ENCODE results near the gene ARSB.
A peak's percentile ranks its signal among the peaks of the same experiment; 100 is the strongest.
"Not testable (repeated sequence)": the region's sequence is repeated elsewhere in the genome, so short reads cannot be mapped to it uniquely, and the experiment has no call there.

The ARSB gene

DNA sequence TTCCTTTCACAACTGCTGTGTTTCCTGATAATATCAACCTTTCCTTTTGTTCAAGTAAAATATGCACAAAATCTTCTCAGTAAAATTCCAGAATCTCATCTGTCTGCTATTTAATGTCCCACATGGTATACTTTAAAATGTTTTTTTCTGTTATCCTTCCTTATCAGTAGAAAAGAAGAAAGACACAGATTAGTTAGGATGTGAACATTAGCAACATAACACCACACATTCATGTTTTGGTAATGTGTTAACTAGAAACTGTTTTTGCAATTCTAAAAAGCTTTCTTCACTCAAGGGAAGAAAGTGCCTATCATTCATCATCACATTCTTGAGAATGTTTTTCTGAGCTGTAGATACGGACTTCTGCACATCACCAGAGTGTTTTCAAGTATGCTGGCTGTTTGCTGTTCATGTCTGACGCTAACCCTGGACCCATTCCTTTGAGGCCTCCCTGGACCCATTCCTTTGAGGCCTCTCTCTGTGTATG lies 10.5 kb upstream of the ARSB start:
- no peak for DNase-seq (ENCODE audit: low read depth in 2 of 2)

DNA sequence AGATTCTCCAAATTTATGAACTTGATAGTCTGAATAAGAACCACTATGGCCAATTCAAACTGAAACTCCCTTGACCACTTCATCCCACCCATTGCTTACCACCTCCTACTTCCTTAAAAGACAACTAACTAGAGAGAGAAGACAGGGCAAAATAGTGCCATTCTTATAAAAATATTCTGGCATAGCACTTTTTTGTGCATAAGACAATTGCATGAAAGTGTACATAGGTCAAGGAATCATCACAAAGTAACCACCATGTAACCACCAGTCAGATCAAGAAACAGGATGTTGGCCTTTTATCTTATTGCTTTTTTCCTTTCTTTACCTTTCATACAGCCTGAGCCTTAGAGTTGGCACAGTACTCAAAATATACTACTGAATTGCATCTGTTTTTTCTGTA lies 8.1 kb upstream of the ARSB start:
- no peak for DNase-seq (ENCODE audit: low read depth in 2 of 2)

DNA sequence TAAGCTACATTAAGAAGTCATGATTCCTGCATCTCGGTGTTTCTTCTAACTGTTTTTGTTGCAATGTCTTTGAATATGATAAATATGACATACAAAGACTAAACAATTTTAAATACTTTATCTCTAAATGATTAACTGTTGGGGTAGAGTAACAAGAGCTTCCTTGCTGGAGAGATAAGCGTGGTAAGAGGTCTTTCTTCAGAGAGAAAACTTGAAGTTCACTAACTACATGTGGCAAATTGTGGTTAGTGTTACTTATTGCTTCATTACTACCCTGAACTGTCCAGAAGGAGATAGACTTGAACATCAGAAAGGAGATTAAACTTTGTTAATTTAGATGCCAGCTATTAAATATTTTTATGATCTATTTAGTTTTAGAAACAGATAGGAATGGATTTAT lies 7.0 kb upstream of the ARSB start:
- no peak for DNase-seq (ENCODE audit: low read depth in 2 of 2)

DNA sequence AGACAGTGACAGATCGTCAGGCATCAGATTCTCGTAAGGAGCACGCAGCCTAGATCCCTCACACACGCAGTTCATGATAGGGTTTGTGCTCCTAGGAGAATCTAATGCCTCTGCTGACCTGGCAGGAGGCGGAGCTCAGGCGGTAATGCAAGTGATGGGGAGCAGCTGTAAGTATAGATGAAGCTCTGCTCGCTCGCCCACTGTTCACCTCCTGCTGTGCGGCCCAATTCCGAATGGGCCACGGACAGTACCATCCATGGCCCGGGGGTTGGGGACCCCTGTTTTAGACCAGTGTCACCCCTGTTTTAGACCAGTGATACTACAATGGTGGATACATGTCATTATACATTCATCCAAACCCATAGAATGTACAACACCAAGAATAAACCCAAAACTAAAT lies 4.0 kb upstream of the ARSB start:
- no peak for DNase-seq (ENCODE audit: low read depth in 2 of 2)

DNA sequence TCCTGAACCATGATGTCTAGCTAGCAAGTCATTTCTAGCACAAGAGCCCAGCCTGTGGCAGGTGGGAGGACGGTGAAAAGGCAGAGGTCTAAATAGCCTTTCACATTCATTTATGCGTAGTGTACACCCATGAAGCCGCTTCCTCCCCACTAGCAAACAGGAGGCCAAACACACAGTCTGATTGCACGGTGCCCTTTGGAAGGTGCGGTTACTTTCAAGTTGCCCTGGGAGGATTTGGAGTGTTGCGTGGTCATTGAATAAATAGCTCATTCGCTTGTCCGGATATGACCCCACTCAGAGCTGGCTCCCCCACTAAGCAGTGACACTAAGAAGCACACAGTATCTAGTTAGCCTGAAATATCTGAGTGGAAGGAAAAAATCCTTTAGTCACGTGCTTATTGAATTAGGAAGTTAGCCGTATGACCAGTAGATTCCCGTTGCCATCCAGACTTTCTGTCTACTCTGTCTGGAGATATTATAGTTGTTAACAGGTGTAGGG lies 664 bp upstream of the ARSB start:
- peak; percentile 21 to 43 for DNase-seq (ENCODE audit: low read depth in 2 of 2)

DNA sequence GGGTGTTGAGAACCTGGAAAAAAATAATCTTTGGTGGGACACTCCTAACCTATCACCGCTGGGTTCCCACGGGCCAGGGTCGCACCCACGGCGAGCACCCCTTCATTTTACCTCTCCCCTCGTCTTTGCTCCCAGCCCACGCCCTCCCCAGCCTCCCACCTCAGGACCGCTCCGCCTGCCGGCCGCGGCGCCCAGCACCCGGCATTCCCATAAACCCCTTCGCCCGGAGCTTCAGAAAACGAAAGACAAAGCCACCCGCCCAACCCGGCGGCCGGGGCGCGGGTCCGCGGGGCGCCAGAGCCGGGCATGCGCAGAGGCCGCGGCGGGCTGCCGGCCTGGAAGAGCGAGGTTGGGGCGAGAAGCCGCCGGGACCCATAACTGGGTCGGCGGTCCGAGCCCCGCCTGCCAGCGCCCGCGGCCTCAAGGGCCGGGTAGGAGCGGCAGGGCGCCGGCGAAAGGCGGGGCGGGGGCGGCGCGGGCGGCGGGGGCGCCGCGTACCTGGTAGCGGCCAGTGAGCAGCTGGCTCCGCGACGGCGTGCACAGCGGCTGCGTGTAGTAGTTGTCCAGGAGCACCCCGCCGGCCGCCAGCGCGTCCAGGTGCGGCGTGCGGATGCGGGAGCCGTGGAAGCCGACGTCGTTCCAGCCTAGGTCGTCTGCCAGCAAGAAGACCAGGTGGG lies 533 bp downstream of the ARSB start:
- peak; percentile 68 to 73 for DNase-seq (ENCODE audit: low read depth in 2 of 2)

DNA sequence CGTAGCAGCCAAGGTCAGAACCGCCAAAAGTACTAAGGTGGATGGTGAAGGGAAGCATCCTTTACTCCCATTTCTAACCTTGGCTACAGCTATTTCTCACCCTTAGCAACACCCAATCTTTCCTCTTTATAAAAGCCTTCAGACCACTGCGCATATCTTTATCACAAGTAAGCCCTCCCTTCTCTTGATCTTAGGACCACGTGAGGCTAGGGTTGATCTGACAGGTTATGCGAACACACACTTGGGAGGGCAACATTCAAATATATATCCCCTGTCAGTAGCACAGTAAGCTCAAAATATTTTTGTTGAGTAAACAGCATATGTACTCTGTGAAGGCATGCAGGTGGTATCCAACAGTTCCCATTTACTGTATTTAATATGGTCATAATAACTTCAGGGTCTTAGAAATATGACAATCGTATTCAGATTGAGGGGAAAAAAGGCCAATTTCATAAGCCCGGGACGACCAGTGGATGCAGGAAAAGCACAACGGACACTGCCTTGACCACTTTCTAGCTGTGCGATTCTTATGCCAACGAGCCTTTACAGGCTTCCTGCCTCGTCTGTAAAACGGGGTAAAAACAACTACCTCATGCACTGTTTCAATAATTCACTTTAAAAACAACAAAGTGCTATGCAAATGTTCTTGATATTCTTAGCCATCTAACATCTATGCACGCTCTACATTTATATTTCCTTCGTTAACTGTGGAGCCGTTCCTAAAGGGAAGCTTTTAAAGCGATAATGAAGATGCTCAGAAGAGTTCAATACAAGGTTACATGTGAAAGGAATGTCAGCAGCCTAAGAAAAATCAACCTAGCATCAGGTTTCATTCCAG lies 1.3 kb downstream of the ARSB start:
- no peak for DNase-seq (ENCODE audit: low read depth in 2 of 2)

DNA sequence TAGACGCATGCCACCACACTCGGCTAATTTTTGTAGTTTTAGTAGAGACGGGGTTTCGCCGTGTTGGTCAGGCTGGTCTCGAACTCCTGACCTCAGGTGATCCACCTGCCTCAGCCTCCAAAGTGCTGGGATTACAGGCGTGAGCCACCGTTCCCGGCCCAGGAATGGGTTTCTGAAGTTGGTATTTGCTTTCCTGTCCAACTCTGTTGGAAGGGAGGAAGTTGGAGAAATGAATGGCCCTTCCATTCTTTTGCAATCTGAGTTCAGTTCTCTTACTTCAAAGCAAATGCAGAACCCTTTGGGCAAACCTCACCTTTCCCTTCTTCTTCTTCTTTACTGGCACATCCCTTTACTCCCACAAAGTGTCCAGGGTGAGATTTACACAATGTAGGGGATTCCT lies 1.9 kb downstream of the ARSB start:
- not testable (repeated sequence) for DNase-seq (ENCODE audit: low read depth in 2 of 2)

DNA sequence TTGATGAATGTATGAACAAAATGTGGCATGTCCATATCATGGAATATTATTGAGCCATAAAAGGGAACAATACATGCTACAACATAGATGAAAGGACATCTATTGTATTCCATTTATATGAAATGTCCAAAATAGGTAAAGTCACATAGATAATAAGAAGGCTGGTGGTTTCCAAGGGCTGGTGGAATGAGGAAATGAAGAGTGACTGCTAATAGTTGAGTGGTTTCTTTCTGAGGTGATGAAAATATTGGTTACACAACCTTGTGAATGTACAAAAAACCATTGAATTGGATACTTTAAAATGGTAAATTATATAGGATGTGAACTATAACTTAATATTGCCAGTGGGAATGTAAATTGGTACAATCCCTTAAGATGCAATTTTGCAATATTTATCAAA lies 5.2 kb downstream of the ARSB start:
- no peak for DNase-seq (ENCODE audit: low read depth in 2 of 2)

DNA sequence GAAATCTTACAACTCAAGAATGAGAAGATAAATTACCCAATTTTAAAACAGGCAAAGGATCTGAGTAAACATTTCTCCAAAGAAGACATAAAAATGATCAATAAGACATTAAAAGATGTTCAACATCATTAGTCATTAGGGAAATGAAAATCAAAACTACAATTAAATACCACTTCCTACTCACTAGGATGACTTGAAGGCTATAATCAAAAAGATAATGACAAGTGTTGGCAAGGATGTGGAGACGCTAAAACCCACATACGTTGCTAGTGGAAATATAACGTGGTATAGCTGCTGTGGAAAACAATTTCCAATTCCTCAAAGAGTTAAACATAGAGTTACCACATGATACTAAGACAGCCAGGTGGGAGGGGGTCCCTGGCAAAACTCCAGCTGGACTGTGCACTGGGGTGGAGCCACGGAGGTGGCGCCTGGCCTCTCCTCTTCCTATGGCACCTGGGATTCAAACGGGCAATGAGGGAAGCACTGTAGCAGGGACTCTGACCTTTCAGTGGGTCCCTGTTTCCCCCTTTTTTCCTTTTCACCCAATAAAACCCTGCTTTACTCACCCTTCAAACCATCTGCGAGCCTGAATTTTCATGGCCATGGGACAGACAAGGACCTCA lies 5.9 kb downstream of the ARSB start:
- no peak for DNase-seq (ENCODE audit: low read depth in 2 of 2)

DNA sequence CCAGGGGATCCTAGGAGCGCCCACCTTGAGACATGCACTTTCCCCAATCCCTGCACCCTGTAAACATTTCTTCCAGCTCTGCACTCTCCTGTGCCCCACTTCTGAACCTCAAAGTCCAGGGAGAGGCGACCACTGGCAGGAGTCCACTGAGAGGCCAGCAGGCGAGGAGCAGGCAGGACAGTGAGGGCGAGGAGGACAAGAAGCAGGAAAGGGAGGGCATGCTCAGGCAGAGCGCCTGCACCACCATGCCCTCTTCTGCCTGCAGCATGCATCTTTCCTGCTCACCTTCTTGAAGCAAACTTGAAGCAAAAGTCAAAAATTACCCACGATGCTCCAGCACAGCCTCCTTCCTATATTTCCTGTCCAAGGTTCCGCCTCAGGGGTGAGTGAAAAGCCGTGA lies 10.1 kb downstream of the ARSB start:
- no peak for DNase-seq (ENCODE audit: low read depth in 2 of 2)

DNA sequence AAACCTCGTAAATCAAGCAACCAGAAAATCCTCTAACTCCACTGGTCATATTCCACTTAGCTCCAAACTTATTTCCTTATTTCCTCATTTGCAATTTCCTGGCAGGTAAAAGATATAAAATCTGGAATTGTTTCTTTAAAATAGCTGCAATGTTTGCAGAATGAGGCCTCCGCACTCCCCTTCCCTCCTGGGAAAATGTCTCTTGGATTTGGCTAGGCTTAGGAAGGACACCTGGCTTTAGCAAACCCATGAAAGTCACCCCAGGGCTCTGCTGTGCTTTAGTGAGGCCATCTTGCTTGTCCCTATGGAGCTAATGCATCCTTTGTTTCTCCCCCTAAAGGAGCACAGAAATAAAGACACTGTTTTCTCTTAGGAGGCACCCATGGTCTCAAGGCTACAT lies 10.5 kb downstream of the ARSB start:
- no peak for DNase-seq (ENCODE audit: low read depth in 2 of 2)

DNA sequence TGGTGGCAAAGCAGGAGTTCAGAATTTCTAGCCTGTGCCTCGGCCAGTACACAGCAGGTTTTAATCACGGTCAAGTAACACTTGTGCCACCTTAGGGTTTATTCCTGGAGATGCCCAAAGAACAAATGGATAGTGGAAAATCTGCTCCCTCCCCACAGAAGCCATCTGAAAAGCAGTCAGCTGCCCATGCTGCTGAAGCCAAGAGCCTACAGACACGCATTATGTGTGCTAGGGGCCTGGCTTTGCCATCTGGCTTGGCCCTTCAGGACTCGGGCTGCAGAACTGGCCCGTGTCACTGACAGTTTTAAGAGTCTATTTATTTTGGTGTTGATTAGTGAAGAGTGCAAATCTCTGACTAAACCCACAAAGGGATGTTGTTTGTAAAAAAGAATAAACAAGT lies 11.1 kb downstream of the ARSB start:
- no peak for DNase-seq (ENCODE audit: low read depth in 2 of 2)

DNA sequence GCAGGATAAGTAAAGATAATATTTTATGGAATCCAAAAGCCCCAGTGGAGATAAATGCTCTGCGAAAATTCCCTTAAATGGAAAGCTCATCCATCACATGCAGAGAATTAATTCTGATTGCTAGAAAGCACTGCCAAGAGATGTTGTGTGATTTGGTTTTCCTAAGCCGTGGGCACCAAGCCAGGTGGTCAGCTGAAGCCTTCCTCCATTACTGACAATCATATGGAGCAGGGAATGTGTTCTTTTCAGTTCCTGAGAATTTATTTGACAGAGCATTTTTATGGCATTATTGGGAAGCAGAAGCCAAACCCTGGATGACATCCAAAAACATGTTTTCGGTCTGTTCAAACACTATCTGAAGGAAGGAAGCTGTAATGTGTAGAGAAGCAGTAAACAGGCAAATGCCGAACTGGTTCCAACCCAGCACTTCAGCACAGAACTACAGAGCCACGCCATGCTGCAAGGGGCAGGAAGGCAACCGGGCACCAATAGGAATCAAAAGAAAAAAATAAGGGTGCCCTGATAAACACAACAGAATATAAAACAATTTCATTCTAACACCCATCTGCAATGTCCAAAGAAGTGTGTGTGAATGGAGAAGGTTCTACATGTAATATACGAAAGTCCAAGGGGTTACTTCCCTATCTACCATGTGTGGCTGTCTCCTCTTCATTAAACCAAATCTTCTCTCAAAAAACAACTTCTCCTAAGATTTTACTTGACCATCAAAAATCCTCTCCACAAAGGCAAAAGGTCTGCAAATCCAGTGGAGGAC lies 12.3 kb downstream of the ARSB start:
- DNase-seq (ENCODE audit: low read depth in 2 of 2) = no peak

DNA sequence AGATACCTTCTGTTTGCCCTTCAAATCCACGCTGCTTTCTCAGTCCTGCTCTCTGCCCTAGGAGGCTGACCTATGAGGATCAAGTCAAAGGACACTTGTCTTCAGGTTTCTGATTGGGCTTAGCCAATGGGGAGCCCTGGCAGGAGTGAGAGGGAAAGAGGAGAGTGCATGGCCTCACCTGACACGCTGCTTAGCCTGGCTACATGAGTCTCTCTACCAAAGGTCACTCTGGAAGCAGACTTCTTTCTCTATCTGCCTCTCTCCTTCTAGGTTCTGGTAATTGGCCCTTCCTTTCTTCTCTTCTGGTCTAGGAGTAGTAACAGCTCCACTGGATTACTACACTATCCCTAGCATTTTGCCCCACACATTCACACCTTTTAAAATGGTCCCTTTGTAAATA lies 13.1 kb downstream of the ARSB start:
- no peak for DNase-seq (ENCODE audit: low read depth in 2 of 2)

DNA sequence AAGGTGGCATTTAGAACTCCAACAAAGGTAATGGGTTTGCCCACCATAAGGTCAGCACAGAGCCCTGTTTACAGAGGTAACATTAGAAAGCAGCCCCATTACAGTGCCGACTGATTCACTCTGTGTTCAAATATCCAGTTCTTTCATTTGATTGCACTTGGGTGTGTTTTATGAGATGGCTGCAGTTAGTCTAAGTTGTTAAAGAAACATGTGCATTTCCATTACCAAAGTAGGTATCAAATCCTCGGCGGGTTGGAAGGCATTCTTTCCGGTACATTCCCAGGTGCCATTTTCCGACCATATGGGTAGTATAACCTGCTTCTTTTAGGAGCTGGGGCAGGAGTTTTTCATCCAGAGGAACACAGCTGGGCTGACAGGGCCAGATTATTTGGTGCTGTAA lies 16.3 kb downstream of the ARSB start:
- no peak for DNase-seq (ENCODE audit: low read depth in 2 of 2)

DNA sequence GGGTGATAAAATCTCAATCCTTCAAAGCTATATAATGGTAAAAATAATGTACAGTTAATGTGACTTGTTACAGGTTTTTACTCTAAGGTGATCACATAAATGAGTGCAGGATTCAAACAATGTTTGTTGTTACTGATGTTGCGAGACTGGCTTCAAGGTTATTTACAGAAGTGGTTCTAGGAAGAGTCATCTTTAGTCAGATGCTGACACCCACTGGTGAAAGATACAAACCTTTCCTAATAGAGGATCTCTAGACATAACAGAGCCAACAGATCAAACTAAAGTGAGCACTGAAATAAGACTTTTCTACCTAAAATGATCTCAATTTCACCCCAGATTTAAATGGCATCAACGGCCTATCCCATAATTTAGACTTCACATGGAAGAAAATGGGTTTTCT lies 20.2 kb downstream of the ARSB start:
- no peak for DNase-seq (ENCODE audit: low read depth in 2 of 2)

DNA sequence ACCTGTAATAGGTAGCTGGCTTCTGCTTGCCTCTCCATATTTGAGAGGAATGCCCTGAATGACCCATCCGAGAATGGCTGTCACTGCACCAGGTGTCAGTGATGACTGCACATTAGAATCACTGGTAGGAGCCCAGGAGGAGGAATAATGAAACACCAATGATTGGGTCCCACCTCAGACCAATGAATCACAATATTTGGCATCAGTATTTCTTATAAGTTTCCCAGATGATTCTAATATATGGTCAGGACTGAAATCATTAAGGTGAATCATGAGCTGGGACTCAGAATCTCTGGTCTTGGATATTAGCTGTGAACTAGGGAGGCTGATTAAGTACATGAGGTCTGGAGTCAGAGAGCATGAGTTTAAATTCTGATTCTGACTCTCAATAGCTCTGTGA lies 23.4 kb downstream of the ARSB start:
- DNase-seq (ENCODE audit: low read depth in 2 of 2) = no peak

DNA sequence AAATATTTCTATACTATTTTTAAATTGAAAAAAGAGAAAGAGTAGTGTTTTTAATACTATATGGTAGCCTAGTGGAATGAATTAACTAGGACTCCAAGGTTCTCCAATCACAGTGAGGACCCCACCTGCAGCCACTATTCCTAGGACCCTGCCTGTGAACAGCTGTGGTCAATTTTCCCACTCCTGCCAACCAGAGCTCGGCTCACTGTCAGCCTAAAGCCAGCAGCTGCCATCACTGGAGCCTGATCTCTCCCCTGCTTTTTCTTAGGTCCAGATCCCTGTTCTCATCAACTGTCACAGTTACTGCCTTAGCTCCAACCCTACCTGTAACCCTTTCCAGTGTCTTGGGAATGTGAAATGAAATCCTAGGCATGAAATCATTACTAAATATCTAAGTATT lies 25.3 kb downstream of the ARSB start:
- DNase-seq (ENCODE audit: low read depth in 2 of 2) = no peak

DNA sequence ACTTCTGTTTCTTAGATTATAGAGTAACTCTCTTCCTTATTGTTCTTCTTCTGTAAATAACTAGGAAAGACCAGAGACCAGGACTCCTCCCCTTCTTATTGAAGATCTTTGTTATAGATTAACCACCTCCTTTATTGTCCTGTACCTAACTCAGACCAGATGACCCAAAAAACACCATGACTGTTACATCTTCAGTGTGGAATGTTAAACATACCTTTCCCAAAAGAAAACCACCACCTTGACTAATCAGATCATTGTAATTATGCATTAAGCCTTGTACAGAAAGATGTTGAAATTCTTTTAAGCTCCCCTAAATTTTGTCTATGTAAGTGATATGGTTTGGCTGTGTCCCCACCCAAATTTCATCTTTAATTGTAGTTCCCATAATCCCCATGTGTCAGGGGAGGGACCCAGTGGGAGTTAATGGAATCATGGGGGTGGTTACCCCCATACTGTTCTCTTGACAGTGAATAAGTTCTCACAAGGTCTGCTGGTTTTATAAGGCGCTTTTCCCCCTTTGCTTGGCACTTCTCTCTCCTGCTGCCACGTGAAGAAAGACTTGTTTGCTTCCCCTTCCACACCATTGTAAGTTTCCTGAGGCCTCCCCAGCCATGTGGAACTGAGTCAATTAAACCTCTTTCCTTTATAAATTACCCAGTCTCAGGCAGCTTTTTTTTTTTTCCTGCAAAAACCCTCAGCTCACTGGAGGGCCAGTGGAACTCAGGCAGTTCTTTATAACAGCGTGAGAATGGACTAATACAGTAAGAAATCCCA lies 26.3 kb downstream of the ARSB start:
- no peak for DNase-seq (ENCODE audit: low read depth in 2 of 2)

DNA sequence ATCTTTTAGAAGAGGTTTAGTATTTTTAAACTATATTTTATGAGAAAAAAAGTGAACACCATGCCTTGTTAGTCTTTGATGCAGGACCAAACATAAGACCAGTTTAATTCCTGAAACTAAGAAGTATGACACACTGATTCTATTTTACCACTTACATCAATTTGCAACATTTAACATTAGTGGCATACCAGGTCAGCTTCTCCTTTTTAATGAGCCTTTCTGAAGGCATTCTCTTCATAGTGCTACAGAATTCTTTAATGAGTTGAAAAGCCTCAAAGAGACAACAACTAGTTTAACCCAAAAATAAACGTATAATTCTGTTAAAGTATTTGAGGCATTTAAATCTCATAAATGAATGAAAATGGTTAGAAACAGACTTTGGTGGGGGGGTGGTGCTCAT lies 28.2 kb downstream of the ARSB start:
- DNase-seq (ENCODE audit: low read depth in 2 of 2) = no peak
